GM18499 (cell line): Measurements from ENCODE around the gene NGLY1.

Experiments used
- ATAC-seq: cut with Tn5 transposase; IDR thresholded peaks from one replicate; pipeline ENCODE4 v1.9.1; 2021; ENCODE audit warnings: moderate number of reproducible peaks; ENCODE audit not compliant: insufficient read depth, unreplicated experiment

The NGLY1 gene, protein sequence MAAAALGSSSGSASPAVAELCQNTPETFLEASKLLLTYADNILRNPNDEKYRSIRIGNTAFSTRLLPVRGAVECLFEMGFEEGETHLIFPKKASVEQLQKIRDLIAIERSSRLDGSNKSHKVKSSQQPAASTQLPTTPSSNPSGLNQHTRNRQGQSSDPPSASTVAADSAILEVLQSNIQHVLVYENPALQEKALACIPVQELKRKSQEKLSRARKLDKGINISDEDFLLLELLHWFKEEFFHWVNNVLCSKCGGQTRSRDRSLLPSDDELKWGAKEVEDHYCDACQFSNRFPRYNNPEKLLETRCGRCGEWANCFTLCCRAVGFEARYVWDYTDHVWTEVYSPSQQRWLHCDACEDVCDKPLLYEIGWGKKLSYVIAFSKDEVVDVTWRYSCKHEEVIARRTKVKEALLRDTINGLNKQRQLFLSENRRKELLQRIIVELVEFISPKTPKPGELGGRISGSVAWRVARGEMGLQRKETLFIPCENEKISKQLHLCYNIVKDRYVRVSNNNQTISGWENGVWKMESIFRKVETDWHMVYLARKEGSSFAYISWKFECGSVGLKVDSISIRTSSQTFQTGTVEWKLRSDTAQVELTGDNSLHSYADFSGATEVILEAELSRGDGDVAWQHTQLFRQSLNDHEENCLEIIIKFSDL

GRCh38 chr3:25782938-25783660, at the start of gene NGLY1:
TSS of gene NGLY1 (minus strand) at chr3:25783443. CDS start at chr3:25783390, 53 bp downstream.
- ATAC-seq, result peak; percentile 37

- no peak for ATAC-seq
Observed at GRCh38 chr3:25831578-25831977, 48.3 kb upstream of the NGLY1 start.

DNA sequence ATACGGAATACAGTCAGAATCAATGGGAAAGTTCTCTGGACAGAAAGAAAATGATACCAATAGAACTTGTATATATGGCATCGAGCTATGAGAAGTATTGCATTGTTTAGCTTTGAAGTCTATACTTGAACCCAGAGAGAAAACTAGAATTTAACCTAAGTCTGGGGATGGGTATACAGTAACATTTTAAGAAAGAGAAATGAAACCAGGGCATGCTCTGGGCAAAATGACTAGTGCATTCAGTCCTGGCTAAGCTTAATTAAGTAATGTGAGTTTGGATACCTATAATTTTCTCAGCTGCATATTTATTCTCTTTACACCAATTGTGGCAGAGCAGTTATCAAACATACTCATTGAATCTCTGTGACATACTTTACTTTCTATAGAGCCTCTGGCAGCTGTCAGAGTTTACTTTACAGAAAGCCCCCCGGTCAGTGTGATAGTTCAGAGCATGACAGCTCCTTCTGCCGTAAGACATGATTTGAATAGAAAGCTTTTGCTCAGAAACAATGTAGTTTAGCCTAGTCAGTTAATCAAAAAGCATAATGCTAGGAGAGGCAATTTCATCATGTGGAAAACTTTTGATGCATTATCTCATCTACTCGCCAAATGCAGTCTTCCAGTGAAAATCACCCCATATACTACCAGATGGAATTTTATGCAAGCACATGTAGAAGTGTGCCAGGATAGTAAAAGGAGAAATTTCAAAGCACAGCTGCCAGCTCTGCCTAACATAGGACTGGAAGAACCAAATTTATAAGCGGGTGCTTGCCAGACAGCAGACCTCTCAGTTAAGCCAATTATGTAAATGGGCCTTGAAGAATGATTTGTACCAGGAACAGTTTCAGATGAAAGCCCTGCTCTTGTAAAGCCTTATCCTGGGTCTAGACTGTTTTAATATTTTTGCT, 47.4 kb upstream of the NGLY1 start:
- ATAC-seq, result no peak

GRCh38 chr3:25826510-25826909, 43.3 kb upstream of the NGLY1 start:
- ATAC-seq, result no peak

DNA sequence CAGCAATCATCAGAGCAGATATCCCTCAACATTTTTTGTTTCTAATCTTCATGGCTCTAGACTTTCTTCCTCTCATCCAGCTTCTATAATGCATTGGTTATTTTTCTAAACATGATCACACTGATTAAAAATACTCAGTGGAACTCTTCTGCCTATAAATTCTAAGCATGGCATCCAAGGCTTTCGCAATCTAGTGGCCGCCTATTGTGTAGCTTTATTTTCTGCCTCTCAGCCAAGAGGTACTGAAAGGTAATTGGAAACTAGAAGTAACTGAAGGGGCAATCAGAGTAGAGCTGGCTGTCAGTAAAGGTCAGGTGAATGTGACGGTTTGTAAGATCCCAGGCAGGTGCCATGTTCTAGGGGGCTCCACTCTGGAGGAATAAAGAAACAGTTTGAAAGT, 40.1 kb upstream of the NGLY1 start:
- ATAC-seq, result no peak

DNA sequence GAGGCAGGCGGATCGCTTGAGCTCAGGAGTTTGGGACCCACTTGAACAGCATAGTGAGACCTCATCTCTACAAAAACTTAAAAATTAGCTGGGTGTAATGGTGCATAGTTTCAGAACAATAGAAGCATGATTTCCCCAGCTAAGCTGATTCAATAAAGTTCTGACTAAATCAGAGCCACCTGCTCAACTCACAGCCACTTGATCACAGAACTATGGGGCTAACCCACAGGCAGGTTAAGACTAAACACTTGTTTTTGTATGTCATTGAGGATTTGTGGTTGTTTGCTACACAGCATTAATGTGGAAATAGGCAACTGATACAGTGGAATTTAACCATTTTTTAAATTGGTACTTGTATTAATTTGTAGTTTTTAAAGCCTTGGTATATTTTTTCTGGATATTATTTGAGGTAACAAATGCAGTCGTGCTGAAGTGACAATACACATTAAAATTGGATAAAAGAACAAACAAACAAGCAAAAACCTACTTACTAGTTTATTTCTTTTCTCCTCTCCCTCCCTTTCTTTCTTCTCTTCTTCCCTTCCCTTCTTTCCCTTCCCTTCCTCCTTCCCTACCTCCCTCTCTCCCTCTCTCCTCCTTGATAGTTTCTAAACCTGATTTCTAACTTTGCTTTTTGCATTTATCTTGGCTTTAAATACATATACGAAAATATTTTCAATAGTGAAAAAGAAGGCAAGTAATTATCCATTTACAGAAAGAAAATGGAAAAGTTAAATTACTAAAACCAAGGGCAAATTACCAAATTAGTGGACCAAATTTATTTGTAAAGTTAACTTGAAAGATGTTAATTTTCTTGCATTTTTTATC, 38.7 kb upstream of the NGLY1 start:
- no peak for ATAC-seq

- no peak for ATAC-seq
Observed at GRCh38 chr3:25820816-25821486, 37.7 kb upstream of the NGLY1 start.

GRCh38 chr3:25820366-25820765, 37.1 kb upstream of the NGLY1 start:
- no peak for ATAC-seq

DNA sequence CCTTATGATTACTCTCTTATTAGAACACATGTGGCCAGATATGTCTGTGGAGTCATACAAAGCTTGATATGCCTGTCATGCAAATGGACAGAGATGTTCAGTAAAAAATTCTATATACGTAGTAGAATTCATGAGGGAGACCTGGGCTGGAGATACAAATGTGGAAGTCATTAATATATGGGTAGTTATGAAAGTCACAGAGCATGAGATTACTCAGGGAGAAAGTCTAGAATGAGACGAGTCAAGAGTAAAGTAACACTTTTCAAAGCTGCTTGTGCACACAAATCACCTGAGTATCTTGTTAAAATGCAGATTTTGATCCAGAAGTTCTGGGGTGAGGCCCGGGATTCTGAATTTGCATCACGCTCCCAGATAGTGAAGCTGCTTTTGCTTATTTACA, 35.1 kb upstream of the NGLY1 start:
- peak; percentile 39 for ATAC-seq

GRCh38 chr3:25817638-25818037, 34.4 kb upstream of the NGLY1 start:
- ATAC-seq, result no peak

DNA sequence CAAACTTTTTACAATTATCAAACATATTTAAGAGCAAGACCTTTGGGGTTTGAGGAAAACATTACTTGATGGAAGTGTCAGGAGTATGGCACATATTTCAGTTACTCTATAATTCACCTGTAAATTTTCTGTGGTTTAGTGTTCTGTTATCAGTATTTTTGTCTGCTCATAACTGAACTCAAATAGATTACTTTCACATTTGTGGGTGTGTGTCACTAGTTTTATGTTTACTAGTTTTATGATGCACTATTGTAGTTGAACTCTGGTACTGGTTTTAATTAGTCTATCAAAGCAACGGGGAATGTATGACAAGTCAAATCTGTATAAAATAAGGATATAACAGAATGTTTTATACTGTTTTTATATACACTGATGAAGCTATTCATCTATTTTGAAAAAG, 33.9 kb upstream of the NGLY1 start:
- peak; percentile 31 for ATAC-seq

- no peak for ATAC-seq
Observed at GRCh38 chr3:25812644-25813043, 29.4 kb upstream of the NGLY1 start.

DNA sequence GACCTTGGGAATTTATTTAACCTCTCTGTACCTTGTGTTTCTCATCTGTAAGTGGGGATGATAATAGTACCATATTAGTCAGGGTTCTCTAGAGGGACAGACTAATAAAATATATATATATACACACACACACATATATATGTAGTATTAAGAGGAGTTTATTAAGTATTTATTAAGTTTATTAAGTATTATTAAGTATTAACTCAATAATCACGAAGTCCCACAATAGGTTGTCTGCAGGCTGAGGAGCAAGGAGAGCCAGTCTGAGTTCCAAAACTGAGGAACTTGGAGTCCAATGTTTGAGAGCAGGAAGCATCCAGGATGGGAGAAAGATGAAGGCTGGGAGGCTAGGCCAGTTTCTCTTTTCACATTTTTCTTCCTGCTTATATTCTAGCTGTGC, 21.4 kb upstream of the NGLY1 start:
- ATAC-seq, result no peak

- no peak for ATAC-seq
Observed at GRCh38 chr3:25803833-25804232, 20.6 kb upstream of the NGLY1 start.

GRCh38 chr3:25801786-25802185, 18.5 kb upstream of the NGLY1 start:
- no peak for ATAC-seq

GRCh38 chr3:25789596-25790556, 6.6 kb upstream of the NGLY1 start, which contains the start of gene OXSM:
TSS of gene OXSM (plus strand) at chr3:25790090. CDS start at chr3:25791021, 931 bp downstream.
- ATAC-seq, result peak; percentile 88

GRCh38 chr3:25789209-25789595, 6.0 kb upstream of the NGLY1 start:
- ATAC-seq, result no peak

DNA sequence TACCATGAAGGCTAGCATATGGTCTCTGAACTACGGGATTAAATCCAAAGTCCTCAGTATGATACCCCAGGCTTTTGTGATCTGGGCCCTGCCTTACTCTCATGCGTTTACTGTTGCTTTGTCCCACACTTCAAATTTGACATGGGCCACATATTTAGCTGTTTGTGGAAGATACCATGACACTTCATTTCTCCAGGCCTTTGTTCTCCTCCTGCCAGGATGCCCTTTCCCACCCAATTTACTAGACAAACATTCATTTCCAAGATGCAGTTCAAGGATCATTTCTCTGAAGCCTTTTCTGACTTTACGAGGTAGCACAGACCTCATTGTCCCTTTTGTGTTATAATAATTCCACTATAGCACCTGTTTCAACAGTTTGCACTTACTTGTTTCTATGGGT, 4.4 kb upstream of the NGLY1 start:
- ATAC-seq, result no peak
